Measurements from ENCODE around the gene POTEH.
"Not testable (repeated sequence)": the region's sequence is repeated elsewhere in the genome, so short reads cannot be mapped to it uniquely, and the experiment has no call there.

The POTEH gene

DNA sequence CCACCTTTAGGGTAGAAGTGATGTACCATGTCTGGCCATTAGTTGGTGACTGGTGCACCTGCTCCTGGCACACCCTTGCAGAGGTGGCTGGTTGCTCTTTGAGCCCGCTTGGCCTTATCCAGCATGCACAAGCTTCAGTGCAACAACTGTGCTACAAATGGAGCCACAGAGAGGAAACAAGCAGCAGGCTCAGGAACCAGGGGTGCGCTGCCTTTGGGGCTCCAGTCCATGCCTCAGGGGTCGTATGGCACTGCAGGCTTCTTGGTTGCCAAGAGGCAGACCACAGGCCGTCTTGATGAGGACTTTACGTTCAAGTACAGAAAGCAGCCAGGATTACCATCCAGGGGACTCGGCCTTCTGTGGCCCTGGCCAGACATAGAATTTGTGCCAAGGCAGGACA is 44.6 kb downstream of the POTEH start:
- DNase-seq (ENCODE audit: low read depth in 2 of 2, low spot score in 1 of 2), result not testable (repeated sequence)

DNA sequence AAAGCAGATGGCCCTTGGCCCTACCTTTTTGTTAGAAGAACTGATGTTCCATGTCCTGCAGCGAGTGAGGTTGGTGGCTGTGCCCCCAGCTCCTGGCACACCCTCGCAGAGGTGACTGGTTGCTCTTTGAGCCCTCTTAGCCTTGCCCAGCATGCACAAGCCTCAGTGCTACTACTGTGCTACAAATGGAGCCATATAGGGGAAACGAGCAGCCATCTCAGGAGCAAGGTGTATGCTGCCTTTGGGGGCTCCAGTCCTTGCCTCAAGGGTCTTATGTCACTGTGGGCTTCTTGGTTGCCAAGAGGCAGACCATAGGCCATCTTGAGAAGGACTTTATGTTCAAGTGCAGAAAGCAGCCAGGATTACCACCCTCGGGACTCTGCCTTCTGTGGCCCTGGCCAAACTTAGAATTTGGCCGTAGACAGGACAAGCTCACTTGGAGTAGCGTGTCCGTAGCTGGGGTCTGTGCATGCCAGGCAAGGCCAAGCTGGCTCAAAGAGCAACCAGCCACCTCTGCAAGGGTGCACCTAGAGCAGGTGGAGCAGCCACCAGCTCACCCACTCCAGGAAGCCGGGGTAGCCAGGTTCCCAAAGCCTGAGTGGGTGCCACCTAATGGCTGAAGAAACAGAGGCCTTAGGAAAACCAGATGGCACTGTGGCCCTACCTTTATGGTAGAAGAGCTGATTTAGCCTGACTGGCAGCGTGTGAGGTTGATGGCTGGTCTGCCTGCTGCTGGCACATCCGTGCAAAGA is 48.5 kb downstream of the POTEH start:
- DNase-seq (ENCODE audit: low read depth in 2 of 2, low spot score in 1 of 2), result not testable (repeated sequence)

DNA sequence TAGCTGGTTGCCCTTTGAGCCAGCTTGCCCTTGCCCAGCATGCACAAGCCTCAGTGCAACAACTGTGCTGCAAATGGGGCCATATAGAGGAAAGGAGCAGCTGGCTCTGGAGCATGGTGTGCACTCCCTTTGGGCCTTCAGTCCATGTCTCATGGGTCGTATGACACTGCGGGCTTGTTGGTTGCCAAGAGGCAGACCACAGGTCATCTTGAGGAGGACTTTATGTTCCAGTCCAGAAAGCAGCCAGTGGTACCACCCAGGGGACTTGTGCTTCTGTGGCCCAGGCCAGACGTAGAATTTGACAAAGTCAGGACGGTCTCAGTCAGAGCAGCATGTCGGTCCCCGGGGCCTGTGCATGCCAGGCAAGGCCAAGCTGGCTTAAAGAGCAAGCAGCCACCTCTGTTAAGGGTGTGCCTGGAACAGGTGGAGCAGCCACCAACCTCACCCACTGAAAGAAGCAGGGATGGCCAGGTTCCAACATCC is 49.1 kb downstream of the POTEH start:
- DNase-seq (ENCODE audit: low read depth in 2 of 2, low spot score in 1 of 2), result not testable (repeated sequence)

DNA sequence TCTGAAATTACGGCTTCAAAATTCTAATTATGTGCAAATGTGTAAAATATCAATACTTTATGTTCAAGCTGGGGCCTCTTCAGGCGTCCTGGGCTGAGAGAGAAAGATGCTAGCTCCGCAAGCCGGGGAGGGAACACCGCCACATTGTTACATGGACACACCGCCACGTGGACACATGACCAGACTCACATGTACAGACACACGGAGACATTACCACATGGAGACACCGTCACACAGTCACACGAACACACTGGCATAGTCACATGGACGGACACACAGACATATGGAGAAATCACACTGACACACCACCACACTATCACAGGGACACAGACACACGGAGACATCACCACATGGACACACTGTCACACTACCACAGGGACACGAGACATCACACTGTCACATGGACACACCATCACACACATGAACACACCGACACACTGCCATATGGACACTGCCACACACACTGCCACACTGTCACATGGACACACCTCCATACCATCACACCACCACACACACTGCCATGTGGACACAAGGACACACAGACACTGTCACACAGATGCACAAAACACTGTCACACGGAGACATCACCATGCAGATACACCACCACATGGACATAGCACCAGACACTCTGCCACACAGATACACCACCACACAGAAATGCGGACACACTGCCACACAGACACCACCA is 58.0 kb downstream of the POTEH start:
- DNase-seq (ENCODE audit: low read depth in 2 of 2, low spot score in 1 of 2), result not testable (repeated sequence)

DNA sequence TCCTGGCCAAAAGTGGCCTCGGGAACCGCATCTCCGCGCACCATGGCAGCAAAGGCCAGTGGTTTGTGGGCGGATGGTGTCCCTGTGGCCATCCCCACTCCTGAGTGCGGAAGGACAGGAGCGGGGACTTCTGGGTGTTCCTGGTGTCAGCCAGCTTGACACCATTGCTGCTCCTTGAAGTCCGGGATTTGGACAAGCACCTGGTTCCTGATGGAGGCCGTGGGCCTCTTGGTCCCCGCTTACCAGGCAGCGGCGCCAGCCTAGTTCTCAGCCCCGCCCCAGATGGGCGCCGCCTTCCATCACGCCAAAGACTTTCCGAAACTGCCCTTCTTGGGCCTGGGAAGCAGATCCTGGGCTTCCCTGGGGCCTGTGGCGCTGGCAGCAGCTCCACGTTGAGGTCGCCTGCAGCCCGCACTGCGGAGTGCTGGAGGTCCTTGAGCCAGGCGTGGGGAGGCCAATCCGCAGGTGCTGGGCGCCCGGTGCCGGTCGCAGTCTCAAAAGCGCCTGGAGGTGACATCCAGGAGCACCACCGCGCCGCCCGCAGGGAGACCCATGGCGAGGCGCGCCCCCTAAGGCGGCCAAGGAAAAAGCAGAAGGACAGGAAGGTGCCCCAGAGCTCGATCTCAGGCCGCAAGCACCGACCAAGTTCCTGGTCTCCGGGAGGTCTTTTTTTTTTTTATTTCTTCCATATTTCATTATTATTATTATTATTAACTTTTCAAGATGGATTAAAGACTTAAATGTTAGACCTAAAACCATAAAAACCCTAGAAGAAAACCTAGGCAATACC is 59.5 kb downstream of the POTEH start:
- DNase-seq (ENCODE audit: low read depth in 2 of 2, low spot score in 1 of 2), result not testable (repeated sequence)

DNA sequence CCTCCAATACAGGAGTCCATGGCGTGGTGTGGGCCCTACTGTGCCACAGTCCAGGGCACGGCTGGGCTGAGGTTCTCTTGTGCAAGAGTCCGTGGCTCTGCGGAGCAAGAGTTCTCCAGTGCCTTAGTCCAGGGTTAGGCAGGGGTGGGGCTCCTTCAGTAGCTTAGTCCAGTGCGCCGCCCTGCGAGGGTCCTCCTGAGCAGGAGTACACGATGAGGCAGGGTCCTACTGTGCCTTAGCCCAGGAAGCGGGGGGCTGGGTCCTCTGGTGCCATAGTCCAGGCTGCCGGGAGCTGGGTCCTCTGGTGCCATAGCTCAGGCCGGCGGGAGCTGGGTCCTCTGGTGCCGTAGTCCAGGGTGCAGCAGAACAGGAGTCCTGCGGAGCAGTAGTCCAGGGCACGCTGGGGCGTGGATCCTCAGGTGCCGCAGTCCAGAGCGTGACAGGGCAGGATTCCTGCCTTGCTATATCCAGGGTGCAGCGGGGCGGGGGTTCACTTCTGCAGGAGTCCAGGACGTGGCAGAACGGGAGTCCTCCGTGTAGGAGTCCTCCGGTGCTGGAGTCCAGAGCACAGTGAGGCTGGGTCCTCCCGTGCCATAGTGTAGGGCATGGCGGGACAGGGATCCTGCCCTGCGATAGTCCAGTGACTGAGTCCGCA is 69.7 kb downstream of the POTEH start:
- DNase-seq (ENCODE audit: low read depth in 2 of 2, low spot score in 1 of 2), result not testable (repeated sequence)

DNA sequence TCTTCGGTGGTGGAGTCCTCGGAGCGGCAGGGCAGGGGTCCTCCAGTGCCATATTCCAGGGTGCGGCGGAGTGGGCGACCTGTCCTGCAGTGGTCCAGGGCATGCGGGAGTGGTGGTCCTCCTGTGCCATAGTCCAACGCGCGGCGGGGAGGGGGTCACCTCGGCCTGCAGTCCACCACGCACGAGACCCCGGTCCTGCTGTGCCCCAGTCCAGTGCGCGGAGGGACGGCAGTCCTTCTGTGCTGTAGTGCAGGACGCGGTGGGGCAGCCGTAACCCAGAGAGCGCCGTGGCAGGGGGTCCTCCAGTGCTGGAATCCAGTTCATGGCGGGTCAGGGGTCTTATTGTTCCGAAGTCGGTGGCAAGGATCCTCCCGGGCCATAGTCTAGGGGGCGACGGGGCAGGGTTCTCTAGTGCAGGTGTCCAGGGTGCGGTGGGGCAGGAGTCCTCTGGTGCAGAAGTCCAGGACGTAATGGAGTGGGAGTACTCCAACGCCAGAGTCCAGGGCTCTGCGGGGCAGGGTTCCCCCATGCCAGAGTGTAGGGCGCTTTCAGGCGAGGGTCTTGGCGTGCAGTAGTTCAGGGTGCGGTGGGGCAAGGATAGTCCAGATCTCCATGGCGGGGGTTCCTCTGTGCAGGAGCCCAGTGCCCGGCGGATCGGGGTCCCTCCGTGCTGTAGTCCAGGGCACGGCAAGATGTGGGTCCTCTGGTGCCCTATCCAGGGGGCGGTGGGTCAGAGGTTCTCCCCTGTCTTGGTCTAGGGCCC is 70.7 kb downstream of the POTEH start:
- not testable (repeated sequence) for DNase-seq (ENCODE audit: low read depth in 2 of 2, low spot score in 1 of 2)

DNA sequence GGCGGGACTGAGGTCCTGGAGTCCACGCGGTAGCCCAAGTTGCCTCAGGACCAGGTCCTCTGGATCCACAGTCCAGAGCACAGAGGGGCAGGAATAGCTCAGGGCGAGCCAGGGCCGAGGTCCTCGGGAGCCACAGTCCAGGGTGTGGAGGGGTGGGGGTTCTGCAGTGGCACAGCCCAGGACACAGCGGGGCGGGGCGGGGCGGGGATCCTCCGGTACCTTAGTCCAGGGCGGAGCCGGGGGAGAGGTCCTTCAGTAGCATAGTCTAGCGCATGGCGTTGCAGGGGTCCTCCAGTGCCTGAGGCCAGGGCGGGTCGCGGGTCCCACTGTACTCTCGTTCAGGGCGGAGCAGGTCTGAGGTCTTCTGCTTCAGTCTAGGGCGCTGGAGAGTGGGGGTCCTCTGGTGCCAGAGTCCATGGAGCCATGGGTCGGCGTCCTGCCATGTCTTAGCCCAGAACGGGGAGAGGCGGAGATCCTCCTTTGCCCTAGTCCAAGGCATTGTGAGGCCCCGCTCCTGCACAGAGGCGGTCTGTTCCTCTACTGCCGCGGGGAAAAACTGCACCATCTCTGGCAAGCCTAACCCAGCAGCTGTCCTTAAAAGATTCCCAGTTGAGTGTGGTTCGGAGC is 71.4 kb downstream of the POTEH start:
- not testable (repeated sequence) for DNase-seq (ENCODE audit: low read depth in 2 of 2, low spot score in 1 of 2)

DNA sequence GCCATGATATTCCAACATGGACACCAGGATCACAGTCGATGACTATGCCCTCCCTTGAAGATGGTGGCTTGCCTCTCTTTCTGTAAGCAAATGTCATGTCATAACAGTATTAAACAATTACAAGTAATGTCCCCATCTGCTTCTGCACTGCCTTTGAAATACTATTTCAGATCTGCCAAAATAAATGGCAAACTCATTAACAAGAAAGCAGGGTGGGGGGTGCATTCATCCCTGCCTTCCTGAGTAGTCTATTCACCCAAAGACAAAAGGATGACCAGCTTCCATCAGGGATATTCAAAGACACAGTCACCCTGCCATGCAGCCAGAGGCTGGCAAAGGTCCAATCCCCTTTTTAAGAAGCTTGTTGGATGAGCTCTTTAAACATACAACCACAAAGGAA is 73.7 kb downstream of the POTEH start:
- not testable (repeated sequence) for DNase-seq (ENCODE audit: low read depth in 2 of 2, low spot score in 1 of 2)

Measured in stimulated activated CD8-positive, alpha-beta memory T cell treated with anti-CD3 and anti-CD28 coated beads, Interleukin-4, amount 100 ng/mL, for 4 hours (primary cell).